AG20443 (cell line): Measurements from ENCODE around the gene SIRT4.
"Not testable (repeated sequence)": the region's sequence is repeated elsewhere in the genome, so short reads cannot be mapped to it uniquely, and the experiment has no call there.

Source experiments
- DNase-seq: peaks from one replicate; pipeline ENCODE4 v3.0.0; 2012; ENCODE audit warnings: low spot score, mixed read lengths

Gene SIRT4

GRCh38 chr12:120301962-120302815 lies at the start of gene SIRT4:
TSS of gene SIRT4 (plus strand) at chr12:120302321. CDS start at chr12:120303562, 1,241 bp downstream.
- DNase-seq, result peak; percentile 94

GRCh38 chr12:120253313-120253712 lies 48.8 kb upstream of the SIRT4 start:
- not testable (repeated sequence) for DNase-seq

- no peak for DNase-seq
Observed at GRCh38 chr12:120254809-120255208, 47.3 kb upstream of the SIRT4 start.

GRCh38 chr12:120257041-120257821 lies 44.9 kb upstream of the SIRT4 start:
- peak; percentile 87 for DNase-seq

- no peak for DNase-seq
Observed at GRCh38 chr12:120258323-120258896, 43.7 kb upstream of the SIRT4 start.

- DNase-seq, result peak; percentile 54
Observed at GRCh38 chr12:120259418-120260202, 42.5 kb upstream of the SIRT4 start.

GRCh38 chr12:120260607-120261006 lies 41.5 kb upstream of the SIRT4 start:
- DNase-seq, result no peak

GRCh38 chr12:120261951-120262851 lies 39.9 kb upstream of the SIRT4 start:
- no peak for DNase-seq

- DNase-seq, result no peak
Observed at GRCh38 chr12:120262852-120263747, 39.0 kb upstream of the SIRT4 start.

GRCh38 chr12:120263748-120264085 lies 38.4 kb upstream of the SIRT4 start:
- no peak for DNase-seq

GRCh38 chr12:120264086-120264903 lies 37.8 kb upstream of the SIRT4 start:
- DNase-seq, result no peak

GRCh38 chr12:120264904-120265472 lies 37.1 kb upstream of the SIRT4 start:
- DNase-seq, result no peak

- peak; percentile 99 for DNase-seq
Observed at GRCh38 chr12:120265473-120266179, 36.5 kb upstream of the SIRT4 start, which contains the start of gene PXN. TSS of gene PXN (minus strand) at chr12:120265730. CDS start at chr12:120265629, 101 bp downstream.

- no peak for DNase-seq
Observed at GRCh38 chr12:120266180-120266870, 35.8 kb upstream of the SIRT4 start.

GRCh38 chr12:120267736-120268135 lies 34.4 kb upstream of the SIRT4 start:
- DNase-seq, result no peak

- DNase-seq, result no peak
Observed at GRCh38 chr12:120276734-120277133, 25.4 kb upstream of the SIRT4 start.
